ENCODE measurements around the gene ZC3H12C. TPM values are rescaled to one million over a fixed set of nuclear protein-coding genes. Genes with fewer than 3 reads are reported as not detected.

The ZC3H12C gene
- total and polyA plus RNA-seq, 2 of the 13 experiments (the other 11 are each of a cell fraction or from before 2014, with no cell fraction given), result 2.4 to 5.7 TPM

- H3K27me3 ChIP-seq (ENCODE audit: control insufficient read depth in 1 of 2, insufficient read depth in 2 of 2, low read length in 2 of 2), result no peaks in the 10 kb centered on the region
- H3K36me3 ChIP-seq (replicated peaks in 1 of 2; ENCODE audit: control insufficient read depth in 1 of 2, insufficient read depth in 2 of 2, low read length in 2 of 2), result peaks cover 0 to 16% of the 10 kb centered on the region in 2 experiments; a peak in 3 of 5 replicates
- no peak overlapping the region for H3K4me2 ChIP-seq (ENCODE audit: low read depth, low read length)
- H3K27ac ChIP-seq (ENCODE audit: extremely low read length, insufficient read depth, low read length), result no peak overlapping the region
- no peaks in the 10 kb centered on the region for H3K9me3 ChIP-seq (ENCODE audit: low read length)
- no peak overlapping the region for H3K4me3 ChIP-seq (replicated peaks in 1 of 3; ENCODE audit: insufficient read depth in 1 of 3, low read depth in 2 of 3, low read length in 3 of 3)
- no peak overlapping the region for H2AFZ ChIP-seq (ENCODE audit: low read length)
- H4K20me1 ChIP-seq (ENCODE audit: insufficient read depth, low read length), result no peaks in the 10 kb centered on the region
- no peaks in the 10 kb centered on the region for H3K4me1 ChIP-seq (ENCODE audit: insufficient read depth, low read length)
- in situ Hi-C loops (cut with HindIII; ENCODE audit: extremely low pct_ligation_motif_present, low pct_unique_long_range_greater_than_20kb) (no loop called here), intact Hi-C loops (cut with micrococcal nuclease; ENCODE audit: unreplicated experiment) (no loop called here)
- DNase-seq (ENCODE audit: low spot score), result no peak
- BruUV-seq (replicated peaks), result no TSS peak
- WGBS (ENCODE audit: low lambda C conversion rate), result 96% methylated on average over 4 of the region's 4 CpGs
- no peaks in the 10 kb centered on the region for H3K79me2 ChIP-seq (ENCODE audit: insufficient read depth, low read length)
- TF ChIP-seq ELF1 (CRISPR knock-in tag; IDR thresholded peaks at IDR 0.05) (no peak), ZC3H4 (CRISPR knock-in tag; IDR thresholded peaks at IDR 0.05; ENCODE audit: borderline replicate concordance) (no peak), ZNF253 (CRISPR knock-in tag; IDR thresholded peaks at IDR 0.05; ENCODE audit: borderline replicate concordance) (no peak), BRD4 (CRISPR knock-in tag; IDR thresholded peaks at IDR 0.05) (no peak), ZNF609 (CRISPR knock-in tag; IDR thresholded peaks at IDR 0.05; ENCODE audit: borderline replicate concordance) (no peak)
- TF ChIP-seq, protein P1, sequence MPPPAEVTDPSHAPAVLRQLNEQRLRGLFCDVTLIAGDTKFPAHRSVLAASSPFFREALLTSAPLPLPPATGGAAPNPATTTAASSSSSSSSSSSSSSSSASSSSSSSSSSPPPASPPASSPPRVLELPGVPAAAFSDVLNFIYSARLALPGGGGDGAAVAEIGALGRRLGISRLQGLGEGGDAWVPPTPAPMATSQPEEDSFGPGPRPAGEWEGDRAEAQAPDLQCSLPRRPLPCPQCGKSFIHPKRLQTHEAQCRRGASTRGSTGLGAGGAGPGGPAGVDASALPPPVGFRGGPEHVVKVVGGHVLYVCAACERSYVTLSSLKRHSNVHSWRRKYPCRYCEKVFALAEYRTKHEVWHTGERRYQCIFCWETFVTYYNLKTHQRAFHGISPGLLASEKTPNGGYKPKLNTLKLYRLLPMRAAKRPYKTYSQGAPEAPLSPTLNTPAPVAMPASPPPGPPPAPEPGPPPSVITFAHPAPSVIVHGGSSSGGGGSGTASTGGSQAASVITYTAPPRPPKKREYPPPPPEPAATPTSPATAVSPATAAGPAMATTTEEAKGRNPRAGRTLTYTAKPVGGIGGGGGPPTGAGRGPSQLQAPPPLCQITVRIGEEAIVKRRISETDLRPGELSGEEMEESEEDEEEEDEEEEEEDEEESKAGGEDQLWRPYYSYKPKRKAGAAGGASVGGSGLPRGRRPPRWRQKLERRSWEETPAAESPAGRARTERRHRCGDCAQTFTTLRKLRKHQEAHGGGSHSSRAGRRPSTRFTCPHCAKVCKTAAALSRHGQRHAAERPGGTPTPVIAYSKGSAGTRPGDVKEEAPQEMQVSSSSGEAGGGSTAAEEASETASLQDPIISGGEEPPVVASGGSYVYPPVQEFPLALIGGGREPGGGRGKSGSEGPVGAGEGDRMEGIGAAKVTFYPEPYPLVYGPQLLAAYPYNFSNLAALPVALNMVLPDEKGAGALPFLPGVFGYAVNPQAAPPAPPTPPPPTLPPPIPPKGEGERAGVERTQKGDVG (CRISPR knock-in tag; IDR thresholded peaks at IDR 0.05; ENCODE audit: borderline replicate concordance), result no peak
- TF ChIP-seq, protein P2, sequence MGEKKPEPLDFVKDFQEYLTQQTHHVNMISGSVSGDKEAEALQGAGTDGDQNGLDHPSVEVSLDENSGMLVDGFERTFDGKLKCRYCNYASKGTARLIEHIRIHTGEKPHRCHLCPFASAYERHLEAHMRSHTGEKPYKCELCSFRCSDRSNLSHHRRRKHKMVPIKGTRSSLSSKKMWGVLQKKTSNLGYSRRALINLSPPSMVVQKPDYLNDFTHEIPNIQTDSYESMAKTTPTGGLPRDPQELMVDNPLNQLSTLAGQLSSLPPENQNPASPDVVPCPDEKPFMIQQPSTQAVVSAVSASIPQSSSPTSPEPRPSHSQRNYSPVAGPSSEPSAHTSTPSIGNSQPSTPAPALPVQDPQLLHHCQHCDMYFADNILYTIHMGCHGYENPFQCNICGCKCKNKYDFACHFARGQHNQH (CRISPR knock-in tag; IDR thresholded peaks at IDR 0.05), result no peak
- FAIRE-seq, result no peak
- ChIA-PET POLR2A (no interaction called here), CTCF (ENCODE audit: low intra/inter-chr PET ratio, low total read pairs) (no interaction called here)
- ATAC-seq, result no peak
- no peak overlapping the region for H3K9ac ChIP-seq (ENCODE audit: insufficient read depth, low read depth, low read length)
Observed at GRCh38 chr11:110156503-110156902, 63.3 kb downstream of the ZC3H12C start.
